Superior temporal gyrus (tissue), 1 donor: ENCODE data around the gene RND3.

ENCODE experiments used
- DNase-seq: peaks from one replicate; pipeline ENCODE4 v3.0.0-alpha.2; 2016; ENCODE audit errors: extremely low spot score

RND3 gene, protein sequence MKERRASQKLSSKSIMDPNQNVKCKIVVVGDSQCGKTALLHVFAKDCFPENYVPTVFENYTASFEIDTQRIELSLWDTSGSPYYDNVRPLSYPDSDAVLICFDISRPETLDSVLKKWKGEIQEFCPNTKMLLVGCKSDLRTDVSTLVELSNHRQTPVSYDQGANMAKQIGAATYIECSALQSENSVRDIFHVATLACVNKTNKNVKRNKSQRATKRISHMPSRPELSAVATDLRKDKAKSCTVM

DNA sequence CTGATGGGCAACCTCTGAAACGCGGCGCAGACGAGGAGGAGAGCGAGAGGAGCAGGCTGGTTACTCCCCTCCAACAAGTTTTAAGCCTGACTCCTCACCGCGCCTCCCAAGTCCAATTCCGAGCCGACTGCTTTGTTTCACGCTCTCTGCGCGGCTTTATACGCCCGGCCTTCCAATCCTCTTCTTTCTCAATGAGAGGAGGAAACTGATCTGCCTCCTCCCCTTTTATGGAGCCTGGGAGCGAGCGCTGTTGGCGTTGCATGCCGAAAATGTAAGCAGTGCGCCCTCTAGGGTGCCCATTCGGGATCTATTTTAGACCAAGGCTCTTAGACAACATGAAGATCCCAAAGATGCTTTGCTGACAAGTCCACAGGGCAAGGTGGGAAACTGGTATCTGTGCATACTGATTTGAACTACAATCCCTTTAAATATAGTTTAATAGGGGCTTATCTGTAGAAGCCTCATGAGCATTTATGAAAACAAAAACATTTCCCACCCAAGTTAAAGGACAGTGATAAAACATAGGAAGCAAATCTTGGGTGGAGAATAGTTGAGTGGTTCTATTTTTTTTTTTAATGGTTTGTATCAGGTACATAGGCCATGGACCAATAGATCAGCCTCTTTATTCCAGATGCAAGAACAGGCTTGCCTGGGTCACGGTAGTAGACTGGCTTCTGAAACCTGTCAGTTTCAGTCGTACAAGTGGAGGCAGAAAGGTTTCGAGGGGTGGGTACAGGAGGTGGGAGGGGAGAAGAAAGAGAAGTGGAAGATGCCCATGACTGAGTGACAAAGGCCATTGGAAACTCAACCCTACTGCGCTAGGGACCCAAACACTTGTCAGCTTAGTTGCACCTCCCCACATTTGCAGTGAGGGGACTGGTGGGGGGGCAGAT lies at the start of gene RND3:
Gene RND3 (minus strand): TSS at position 131 of the 893 bp plus-strand sequence. CDS start 250 bp downstream, outside the sequence.
- peak; percentile 97 for DNase-seq

DNA sequence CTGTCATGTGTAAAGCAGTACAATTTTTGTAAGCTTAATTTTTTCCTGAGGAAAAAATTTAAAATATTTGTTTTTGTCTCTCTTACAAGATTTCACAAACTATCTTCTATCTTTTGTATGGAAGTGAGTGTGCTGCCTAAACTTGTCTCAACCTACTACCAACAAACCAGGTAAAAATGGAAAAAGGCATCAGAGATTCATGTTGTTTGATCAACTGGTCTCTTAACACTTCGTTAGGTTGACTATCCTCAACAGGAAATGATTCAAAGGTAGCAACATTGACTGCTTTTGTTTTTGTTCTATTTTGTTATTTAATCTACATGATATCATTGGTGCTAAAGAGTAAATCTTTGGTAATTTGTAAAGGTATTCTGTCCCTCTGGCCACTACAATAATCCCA lies 47.7 kb upstream of the RND3 start:
- no peak for DNase-seq

DNA sequence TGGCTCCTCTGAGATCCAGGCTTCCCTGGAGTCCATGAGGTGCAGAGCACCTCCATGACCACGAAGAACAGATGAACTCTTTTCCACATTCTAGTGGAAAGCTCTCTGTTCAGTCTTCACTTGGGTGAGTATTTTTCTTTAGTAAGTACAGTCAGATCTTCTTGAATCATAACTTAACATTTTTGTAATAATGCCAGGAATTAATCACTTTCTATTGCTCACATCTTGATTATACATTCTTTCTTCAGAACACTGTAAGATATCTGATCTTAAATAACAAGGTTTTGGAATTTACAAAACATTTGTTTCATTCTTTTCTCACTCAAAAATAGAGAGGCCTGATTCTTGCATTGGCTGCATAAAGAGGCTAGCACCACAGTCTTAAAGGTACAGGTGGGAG lies 45.4 kb upstream of the RND3 start:
- no peak for DNase-seq

DNA sequence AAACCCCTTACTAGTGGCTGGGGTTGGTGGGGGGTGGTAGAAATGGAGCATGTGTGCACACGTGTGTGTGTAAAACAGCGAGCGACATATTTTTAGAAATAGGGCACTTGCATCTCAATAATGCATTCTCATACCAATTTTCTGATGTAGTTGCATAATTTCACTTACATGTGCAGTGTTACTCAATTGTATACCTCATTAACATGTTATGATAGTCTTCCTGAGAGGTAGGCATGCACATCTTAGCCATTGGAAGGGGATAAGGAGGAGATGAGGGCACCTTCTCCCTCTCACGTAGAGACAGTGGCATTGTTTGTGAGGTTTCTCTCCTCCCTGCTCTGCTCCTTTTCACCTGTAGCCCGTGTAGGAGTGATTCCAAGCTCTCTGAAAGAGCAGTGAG lies 44.6 kb upstream of the RND3 start:
- DNase-seq, result no peak

DNA sequence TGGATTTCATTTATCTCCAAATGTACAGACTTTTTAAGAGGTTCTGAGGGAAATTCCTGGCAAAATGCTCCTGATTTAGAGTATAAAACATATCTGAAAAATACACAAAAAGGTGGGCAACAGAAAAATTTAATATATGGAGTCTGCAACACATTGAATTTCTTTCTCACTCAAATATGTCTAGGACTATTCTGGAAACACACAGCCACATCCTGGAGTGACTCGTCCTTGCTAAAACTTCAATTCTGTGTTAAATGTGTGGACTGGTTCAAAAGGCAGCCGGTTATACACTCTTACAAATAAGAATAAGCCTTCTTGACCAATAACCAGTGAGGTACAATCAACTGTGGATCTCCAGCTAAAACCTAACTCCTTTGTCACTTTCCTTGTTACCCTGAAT lies 44.1 kb upstream of the RND3 start:
- DNase-seq, result no peak

DNA sequence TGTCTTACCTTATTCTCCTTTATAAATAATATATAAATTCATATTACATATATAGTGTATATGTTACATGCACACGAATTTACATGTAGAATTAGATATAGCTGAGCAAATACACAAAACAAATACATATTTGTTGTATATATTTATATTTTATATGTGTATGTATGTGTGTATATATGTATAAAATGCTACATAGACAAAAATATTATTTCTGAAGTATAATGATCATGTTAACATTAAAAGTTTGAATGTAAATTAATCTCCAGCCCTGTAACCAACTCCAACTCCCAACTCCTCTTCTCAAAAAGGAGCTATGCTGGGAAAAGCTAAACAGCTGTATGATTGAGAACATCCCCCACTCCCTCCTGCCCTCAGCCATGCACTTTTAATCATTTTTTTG lies 42.7 kb upstream of the RND3 start:
- DNase-seq, result no peak

DNA sequence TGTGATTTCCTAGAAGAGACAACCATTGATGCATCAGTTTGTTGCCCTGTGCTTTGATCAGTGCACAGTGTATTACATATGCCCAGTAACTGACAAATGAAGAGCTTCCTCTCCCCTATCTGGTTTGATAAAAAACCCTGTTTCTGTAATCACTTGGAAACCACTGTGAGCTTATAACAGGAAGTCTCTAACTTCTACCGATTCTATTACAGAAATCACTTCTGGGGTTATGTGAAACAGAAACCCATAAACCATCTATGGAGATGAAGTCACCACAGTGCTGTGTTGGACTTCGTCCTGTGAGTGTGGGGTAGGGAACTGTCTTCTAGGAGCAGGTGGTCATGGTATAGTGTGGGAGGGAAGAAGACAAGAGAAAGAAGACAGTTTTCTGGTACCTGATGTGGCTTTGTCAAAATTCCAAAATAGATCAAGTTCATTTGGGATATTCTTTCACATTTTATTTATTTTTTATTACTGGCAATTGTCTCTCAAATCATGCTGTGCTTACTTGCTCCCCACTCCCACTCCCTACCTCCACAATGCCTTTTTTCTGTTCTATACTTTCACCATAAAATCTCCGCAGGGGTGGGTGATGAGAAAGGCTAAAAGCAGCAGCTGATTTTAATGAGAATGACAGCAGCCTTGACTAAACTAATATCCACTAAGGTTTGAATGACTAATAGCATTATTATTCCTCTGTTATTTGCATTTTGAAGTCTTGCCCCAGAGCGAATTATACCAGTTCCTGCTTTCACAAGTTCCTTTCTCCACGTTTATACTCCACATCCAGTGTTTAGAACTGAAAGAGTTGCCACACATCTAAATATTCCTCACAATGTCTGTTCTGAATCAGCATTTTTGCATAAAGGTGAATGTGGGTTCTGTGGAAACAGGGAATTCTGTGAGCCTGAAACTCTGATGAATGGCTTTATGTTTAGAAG lies 41.7 kb upstream of the RND3 start:
- no peak for DNase-seq

DNA sequence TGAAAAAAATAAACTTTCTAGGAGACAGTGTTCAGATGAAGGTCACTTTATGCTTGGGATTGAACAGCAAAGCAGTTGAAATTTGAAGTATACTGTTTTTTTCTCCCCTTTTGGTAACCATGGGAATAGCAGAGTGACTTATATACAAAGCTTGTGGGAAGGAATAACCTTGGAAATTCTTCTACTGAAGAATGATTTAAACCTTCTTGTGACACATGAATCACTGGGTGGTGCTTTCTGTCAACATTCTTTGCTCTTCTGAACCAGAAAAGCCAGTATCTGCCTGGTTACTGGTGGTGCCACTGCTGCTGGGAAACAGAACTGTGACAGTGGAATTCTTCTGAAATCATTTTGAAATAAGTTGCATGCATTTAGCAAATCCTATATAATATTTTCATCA lies 39.4 kb upstream of the RND3 start:
- DNase-seq, result no peak

DNA sequence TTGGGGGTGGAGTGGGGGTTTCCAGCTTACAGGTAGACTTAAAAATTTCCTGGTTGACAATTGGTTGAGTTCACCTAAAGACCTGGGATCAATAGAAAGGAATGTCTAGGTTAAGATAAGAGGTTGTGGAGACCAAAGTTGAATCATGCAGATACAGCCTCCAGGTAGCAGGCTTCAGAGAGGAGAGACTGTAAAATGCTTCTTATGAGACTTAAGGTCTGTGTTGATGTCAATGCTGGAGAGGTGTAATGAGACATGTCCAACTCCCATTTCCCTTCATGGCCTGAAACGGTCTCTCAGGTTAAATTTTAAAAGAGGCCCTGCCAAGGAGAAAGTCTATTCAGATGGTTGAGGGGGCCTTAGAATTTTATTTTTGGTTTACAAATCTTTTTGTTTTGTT lies 38.5 kb upstream of the RND3 start:
- no peak for DNase-seq

DNA sequence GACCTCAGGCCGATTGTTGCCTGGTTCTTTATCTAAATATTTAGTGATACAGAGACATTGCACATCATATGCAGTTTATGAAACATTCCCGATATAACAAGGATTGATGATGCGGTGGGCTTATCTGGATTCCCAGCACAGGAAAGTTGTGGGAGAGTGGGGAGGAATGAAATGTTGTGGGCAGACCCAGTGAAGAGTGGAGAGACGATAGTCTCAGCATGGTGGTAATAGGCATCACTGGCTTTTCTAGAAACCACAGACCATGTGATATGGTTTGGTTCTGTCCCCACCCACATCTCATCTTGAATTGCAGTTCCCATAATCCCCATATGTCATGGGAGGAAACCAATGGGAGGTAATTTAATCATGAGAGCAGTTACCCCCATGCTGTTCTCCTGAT lies 34.8 kb upstream of the RND3 start:
- no peak for DNase-seq

DNA sequence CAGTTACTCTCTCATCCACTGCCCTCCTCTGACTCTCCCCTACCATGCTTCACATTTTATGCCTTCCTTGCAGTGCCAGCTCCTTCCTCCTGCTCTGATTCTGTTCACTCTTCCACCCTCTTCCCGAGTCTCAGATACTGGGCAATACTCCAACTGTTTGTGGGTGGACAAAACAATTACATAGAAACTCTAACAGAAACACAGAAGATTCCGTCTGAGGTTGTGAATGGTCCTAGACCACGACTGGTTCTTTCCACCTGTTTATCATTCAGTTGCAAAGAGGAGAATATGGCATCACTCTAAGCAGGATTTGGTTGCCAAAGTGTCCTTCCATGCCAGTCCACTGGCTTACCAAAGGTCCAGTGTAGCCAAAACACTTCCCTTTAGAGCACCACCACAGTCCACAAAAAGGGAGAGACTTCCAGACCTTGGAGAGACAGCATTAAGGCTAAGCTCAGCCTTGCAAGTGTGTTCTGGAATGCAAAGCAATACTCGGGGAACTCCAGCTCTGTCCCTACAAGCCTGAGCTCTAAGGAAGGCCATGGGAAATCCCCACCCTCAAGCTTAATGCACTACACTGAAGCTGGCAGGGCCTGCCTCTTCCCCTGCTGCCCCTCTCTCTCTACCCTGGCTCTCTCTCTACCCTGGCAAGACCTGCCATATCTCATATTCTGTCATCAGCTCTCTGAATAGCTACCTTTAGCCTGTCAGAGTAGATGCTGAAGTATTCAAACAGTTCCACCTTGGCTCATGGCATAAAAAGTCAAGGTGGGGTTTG lies 33.6 kb upstream of the RND3 start:
- DNase-seq, result no peak

DNA sequence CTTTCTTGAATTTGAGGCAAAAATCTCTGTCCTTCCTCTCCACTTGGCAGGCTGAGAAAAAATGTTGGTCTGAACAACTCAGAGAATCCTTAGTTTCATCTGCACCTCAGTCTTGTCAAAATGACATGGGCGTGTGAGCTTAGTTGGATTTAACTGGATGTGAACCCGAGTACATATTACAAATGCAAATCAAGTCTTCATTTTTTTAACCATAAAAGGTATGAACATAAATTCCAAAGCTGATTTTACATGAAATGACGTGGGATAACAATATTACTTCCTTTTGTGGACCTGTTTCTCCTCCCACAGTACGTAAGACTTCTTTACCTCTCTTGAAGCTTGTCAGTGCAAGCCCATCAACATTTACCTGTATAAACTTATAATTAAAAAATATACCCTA lies 32.6 kb upstream of the RND3 start:
- DNase-seq, result no peak

DNA sequence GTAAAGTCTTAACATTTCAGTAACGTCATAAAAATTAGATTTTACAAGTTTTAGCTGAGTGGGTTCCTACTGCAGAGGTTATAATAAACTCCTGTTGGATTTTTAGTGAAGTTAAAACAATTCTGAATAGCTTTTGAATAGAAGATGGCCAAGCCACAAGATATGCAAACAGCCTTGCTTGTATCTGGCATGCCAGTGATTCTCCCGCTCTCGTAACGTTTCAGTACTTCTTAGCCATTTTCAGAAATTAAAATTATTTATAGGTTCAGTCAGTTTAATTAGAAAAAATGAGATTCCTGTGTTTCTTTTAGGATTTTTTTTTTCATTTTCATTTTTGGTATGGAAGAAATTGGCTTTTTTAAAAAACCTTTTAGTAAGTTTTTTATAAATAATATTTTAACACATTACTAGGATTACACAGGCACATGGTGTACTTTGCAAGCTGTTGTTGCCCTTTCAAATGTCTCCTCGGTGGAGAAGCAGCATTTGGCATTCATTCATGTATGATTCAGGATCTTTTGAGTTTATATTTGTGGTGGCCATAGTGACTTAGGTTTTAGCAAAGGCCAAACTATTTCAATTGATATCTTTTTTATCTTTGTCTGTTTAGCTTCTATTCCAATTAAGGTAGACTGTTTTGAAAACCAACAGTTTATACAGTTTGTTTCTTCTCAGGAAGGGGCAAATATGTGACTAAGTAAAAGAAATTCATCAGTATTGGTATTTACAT lies 30.6 kb upstream of the RND3 start:
- no peak for DNase-seq

DNA sequence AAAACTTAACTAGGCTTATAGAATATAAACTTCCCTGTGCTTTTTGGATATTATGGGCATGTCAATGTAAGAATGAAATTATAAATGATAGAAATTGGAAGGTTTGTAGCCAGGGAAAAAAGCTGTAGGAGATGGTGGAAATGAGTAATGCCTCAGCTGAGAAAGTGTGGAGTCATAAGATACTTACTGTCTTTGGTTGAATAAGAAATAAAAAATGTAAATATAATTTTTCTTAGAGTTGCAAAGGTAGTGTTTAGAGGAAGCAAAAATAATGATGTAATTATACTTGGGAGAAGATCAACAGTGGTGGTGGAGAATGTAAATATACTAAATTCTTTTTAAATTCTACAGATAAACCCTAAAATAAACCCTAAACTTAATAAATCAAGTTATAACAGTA lies 26.2 kb upstream of the RND3 start:
- DNase-seq, result no peak

DNA sequence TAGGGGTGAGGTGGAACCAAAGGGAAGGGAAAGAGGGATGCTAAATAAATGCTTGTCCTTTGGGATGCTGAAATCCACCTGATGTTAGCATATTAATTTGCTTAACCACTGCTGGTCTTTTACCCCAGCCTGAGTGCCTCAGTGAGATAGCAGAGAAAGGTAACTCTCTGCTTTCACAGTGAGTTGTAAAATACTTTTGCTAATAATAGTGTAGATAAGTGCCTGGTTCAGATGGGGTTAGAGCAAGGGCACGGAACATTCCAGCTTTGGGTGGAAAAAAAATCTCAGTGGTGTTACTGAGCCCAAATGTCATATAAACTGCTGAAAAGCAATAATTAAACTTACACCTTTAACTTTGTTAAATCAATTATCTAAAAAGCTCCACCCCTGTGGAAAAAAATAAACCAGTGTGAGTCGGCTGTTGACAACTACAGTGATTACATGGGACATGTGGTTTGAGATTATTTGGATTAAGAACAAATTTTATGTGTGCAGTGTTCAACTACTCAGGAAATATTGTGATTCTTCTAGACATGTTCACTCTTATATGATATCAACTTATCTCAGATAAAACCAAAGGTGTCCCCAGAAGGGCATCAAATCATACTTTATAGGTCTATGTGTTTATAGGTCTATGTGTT lies 21.1 kb upstream of the RND3 start:
- no peak for DNase-seq

DNA sequence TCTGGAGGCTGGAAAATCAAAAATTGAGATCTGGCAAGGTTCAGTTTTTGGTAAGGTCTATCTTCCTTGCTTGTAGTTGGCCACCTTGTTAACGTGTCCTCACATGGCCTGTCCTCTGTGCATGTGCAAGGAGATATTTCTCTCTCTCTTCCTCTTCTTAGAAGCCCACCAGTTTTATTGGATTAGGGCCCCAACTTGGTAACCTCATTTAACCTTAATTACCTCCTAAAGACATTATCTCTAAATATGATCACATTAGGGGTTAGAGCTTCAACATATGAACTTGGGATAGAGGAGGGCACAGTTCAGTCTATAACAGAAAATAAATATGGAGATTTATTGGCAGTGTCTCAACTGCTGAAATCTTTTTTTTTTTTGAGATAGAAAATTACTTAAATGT lies 19.6 kb upstream of the RND3 start:
- DNase-seq, result no peak

DNA sequence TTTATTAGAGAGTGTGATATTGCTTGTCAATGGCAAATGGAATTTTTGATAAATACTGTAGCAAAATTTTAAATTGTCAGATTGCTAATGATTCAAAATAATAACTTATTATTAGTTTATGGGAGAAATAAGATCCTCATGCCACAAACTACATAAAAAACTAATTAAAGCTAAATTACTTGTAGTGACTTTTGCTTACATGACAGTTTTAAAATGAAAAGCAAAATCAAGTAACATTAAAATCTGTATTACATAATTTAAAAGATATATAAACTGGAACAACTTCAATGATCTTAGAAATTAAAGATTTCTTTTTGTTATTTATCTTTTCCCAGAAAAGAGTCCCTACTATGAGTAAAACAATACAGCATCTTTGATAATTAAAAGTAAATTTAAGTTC lies 17.7 kb upstream of the RND3 start:
- DNase-seq, result no peak

DNA sequence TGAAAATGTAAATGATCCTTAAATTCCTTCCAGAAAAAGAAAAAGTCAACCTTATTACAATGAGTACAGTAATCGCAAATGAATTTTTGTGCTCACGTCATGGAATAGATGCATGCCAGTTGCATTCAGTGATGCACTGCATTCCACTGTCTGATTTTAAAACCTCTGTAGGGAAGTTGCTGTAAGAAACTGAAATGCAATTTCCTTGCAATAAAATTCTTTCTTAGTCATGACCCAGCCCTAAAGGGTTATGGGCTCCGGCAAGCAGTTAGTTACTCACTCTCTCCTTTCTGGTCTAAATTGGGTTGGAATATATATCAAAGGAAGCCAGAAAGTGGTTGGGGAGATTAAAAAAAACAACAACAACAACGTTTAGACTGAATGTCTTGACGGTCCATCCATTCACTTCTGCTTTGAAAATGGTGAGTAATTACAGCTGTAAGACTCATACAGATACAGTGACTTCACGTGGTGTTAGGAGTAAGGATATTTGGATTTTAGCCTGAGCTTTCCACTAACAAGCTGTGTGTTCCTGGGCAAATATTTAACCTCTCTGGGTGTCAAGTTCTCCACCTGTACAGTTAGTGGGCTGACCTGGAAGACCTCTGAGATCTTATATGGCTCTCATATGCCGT lies 8.6 kb upstream of the RND3 start:
- no peak for DNase-seq

DNA sequence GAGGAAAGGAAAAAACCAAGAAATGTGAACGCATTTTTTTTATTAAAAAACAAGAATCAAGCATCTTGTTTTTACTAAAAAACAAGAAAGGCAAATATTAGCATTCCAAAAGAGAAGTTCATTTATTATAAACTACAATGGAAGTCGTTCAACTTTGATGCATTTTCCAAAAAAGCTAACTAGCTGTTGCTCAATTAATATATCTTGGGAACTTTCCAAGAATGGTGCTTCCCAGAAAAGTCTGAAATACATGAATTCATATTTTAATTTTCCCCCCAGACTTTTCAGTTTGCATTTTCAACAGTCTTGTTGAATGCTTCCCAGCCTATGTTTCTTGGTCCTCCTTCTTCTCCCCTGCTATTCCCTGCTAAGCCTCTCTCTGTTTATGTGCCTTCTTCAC lies 7.5 kb upstream of the RND3 start:
- DNase-seq, result no peak
